Muscle of leg (tissue), 11 donors: ENCODE results near the gene GPC6. TPM values are rescaled to one million over a fixed set of nuclear protein-coding genes. Genes with fewer than 3 reads are reported as not detected.

Source experiments
- DNase-seq: peaks from one replicate; pipeline ENCODE4 v3.0.0; 2013
- H3K27ac ChIP-seq: one replicate; pipeline ENCODE4 v1.5.1; 2013; ENCODE audit warnings: mild to moderate bottlenecking, low read length, control low read depth
- H3K27me3 ChIP-seq: one replicate; pipeline ENCODE4 v1.6.1; 2013; ENCODE audit warnings: low read length; ENCODE audit not compliant: control insufficient read depth, insufficient read depth
- H3K36me3 ChIP-seq: one replicate; pipeline ENCODE4 v1.6.1; 2013; ENCODE audit warnings: low read length; ENCODE audit not compliant: control insufficient read depth, insufficient read depth
- H3K4me1 ChIP-seq: one replicate; pipeline ENCODE4 v1.6.1; 2013; ENCODE audit warnings: low read length; ENCODE audit not compliant: control insufficient read depth, insufficient read depth
- H3K4me3 ChIP-seq: one replicate; pipeline ENCODE4 v1.5.1; 2013; ENCODE audit warnings: low read length, control low read depth
- H3K9me3 ChIP-seq: replicated peaks from 2 replicates; pipeline ENCODE4 v1.6.1; 2013; ENCODE audit warnings: low read depth, low read length; ENCODE audit not compliant: control insufficient read depth
- WGBS: methylation state at CpG from one replicate; pipeline ENCODE4 v1.1.5; 2013; ENCODE audit warnings: missing lambda C conversion rate; ENCODE audit not compliant: insufficient coverage; 5-methylcytosine and 5-hydroxymethylcytosine counted together
- polyA plus RNA-seq, 8 donors: library from polyadenylated mRNA; unstranded; fragments of 120-200 nt; gene quantifications; one replicate each; pipeline versions ENCODE4 v1.2.1 to v1.2.3, GENCODE V29; 2013; ENCODE audit warnings: inconsistent platforms in 1 of 8, low replicate concordance in 1 of 8; ENCODE audit not compliant: insufficient read length in 8 of 8, insufficient read depth in 1 of 8
- total RNA-seq: library from RNA; stranded (reverse); fragments of 120-200 nt; gene quantifications from one replicate; pipeline ENCODE4 v1.2.4, GENCODE V29; 2013

GPC6 gene
- total and polyA plus RNA-seq, 9 donors, result 5.6 to 20.0 (median 9.9) TPM

GRCh38 chr13:93975242-93975641 lies 748.6 kb downstream of the GPC6 start:
- DNase-seq, result no peak
- H3K27ac ChIP-seq, result no peak overlapping the region
- no peaks in the 10 kb centered on the region for H3K9me3 ChIP-seq
- no peak overlapping the region for H3K4me3 ChIP-seq
- H3K36me3 ChIP-seq, result no peaks in the 10 kb centered on the region
- H3K4me1 ChIP-seq, result peaks cover 2% of the 10 kb centered on the region
- WGBS, result 63% methylated on average over 1 of the region's 2 CpGs
- no peaks in the 10 kb centered on the region for H3K27me3 ChIP-seq

- no peaks in the 10 kb centered on the region for H3K27me3 ChIP-seq
- H3K4me1 ChIP-seq, result peaks cover 2% of the 10 kb centered on the region
- DNase-seq, result no peak
- H3K27ac ChIP-seq, result no peak overlapping the region
- no peak overlapping the region for H3K4me3 ChIP-seq
- H3K9me3 ChIP-seq, result no peaks in the 10 kb centered on the region
- 82% methylated on average over 4 of the region's 5 CpGs for WGBS
- H3K36me3 ChIP-seq, result no peaks in the 10 kb centered on the region
Observed at GRCh38 chr13:93976528-93976927, 749.9 kb downstream of the GPC6 start.

GRCh38 chr13:93977986-93978385 lies 751.4 kb downstream of the GPC6 start:
- H3K36me3 ChIP-seq, result no peaks in the 10 kb centered on the region
- no peaks in the 10 kb centered on the region for H3K27me3 ChIP-seq
- no peak overlapping the region for H3K4me3 ChIP-seq
- peaks cover 2% of the 10 kb centered on the region for H3K4me1 ChIP-seq
- H3K9me3 ChIP-seq, result no peaks in the 10 kb centered on the region
- H3K27ac ChIP-seq, result no peak overlapping the region
- 83% methylated on average over 1 of the region's 3 CpGs for WGBS
- no peak for DNase-seq

- Histone ChIP-seq H3K27me3 (no peaks in the 10 kb centered on the region), H3K4me1 (peaks cover 1% of the 10 kb centered on the region), H3K4me3 (no peak overlapping the region), H3K9me3 (no peaks in the 10 kb centered on the region), H3K36me3 (no peaks in the 10 kb centered on the region), H3K27ac (no peak overlapping the region)
- DNase-seq, result peak; percentile 39
- no CpG with 5 or more reads among the region's 1 CpG for WGBS
Observed at GRCh38 chr13:93981426-93981977, 754.9 kb downstream of the GPC6 start.

GRCh38 chr13:93982179-93982918 lies 755.7 kb downstream of the GPC6 start:
- Histone ChIP-seq H3K4me3 (no peak overlapping the region), H3K4me1 (no peaks in the 10 kb centered on the region), H3K27me3 (no peaks in the 10 kb centered on the region), H3K9me3 (no peaks in the 10 kb centered on the region), H3K36me3 (no peaks in the 10 kb centered on the region), H3K27ac (no peak overlapping the region)
- DNase-seq, result peak; percentile 64
- no CpG with 5 or more reads among the region's 5 CpGs for WGBS

- Histone ChIP-seq H3K27me3 (no peaks in the 10 kb centered on the region), H3K4me3 (no peak overlapping the region), H3K9me3 (no peaks in the 10 kb centered on the region), H3K36me3 (no peaks in the 10 kb centered on the region), H3K4me1 (no peaks in the 10 kb centered on the region), H3K27ac (no peak overlapping the region)
- no CpG with 5 or more reads among the region's 1 CpG for WGBS
- no peak for DNase-seq
Observed at GRCh38 chr13:93984052-93984451, 757.4 kb downstream of the GPC6 start.

GRCh38 chr13:93984876-93985275 lies 758.3 kb downstream of the GPC6 start:
- Histone ChIP-seq H3K27ac (no peak overlapping the region), H3K36me3 (no peaks in the 10 kb centered on the region), H3K9me3 (no peaks in the 10 kb centered on the region), H3K4me1 (no peaks in the 10 kb centered on the region), H3K4me3 (no peak overlapping the region), H3K27me3 (no peaks in the 10 kb centered on the region)
- WGBS, result 87% methylated on average over 4 of the region's 5 CpGs
- no peak for DNase-seq

GRCh38 chr13:93987458-93987857 lies 760.9 kb downstream of the GPC6 start:
- H3K36me3 ChIP-seq, result no peaks in the 10 kb centered on the region
- H3K27ac ChIP-seq, result no peak overlapping the region

GRCh38 chr13:93991569-93991968 lies 765.0 kb downstream of the GPC6 start:
- Histone ChIP-seq H3K27me3 (no peaks in the 10 kb centered on the region), H3K27ac (no peak overlapping the region), H3K4me1 (no peaks in the 10 kb centered on the region), H3K4me3 (no peak overlapping the region), H3K9me3 (no peaks in the 10 kb centered on the region), H3K36me3 (no peaks in the 10 kb centered on the region)
- no peak for DNase-seq

More at GRCh38 chr13:93987458-93987857, 760.9 kb downstream of the GPC6 start:
- Histone ChIP-seq H3K4me3 (no peak overlapping the region), H3K27me3 (no peaks in the 10 kb centered on the region), H3K9me3 (no peaks in the 10 kb centered on the region), H3K4me1 (no peaks in the 10 kb centered on the region)
- DNase-seq, result no peak

GRCh38 chr13:93996481-93996880 lies 769.9 kb downstream of the GPC6 start:
- Histone ChIP-seq H3K36me3 (no peaks in the 10 kb centered on the region), H3K27ac (no peak overlapping the region), H3K4me3 (no peak overlapping the region), H3K4me1 (no peaks in the 10 kb centered on the region), H3K9me3 (no peaks in the 10 kb centered on the region), H3K27me3 (no peaks in the 10 kb centered on the region)
- DNase-seq, result no peak
- no CpG with 5 or more reads among the region's 3 CpGs for WGBS
